Panc1 (cell line): Measurements from ENCODE around the gene GDF2.

Source experiments
- CTCF ChIP-seq: fragments of 450-650 bp; IDR thresholded peaks from 2 replicates; pipeline ENCODE4 v1.5.1; 2017; ENCODE audit warnings: mild to moderate bottlenecking
- POLR2AphosphoS5 ChIP-seq: IDR thresholded peaks from 2 replicates; pipeline ENCODE4 v1.6.1; 2012; ENCODE audit warnings: mild to moderate bottlenecking, low read depth, low read length, moderate library complexity
- REST ChIP-seq, 2 experiments: IDR thresholded peaks; 2 replicates each; pipeline ENCODE4 v1.6.1; 2011 to 2012; ENCODE audit warnings: low read depth in 2 of 2, control low read depth in 1 of 2, low read length in 1 of 2, mild to moderate bottlenecking in 1 of 2, moderate library complexity in 1 of 2; ENCODE audit not compliant: insufficient read depth in 1 of 2
- SIN3A ChIP-seq: IDR thresholded peaks from 2 replicates; pipeline ENCODE4 v1.6.1; 2012; ENCODE audit warnings: low read depth, mild to moderate bottlenecking, low read length, moderate library complexity, borderline replicate concordance; ENCODE audit not compliant: insufficient read depth

GRCh38 chr10:47346581-47347302 is 24.5 kb downstream of the GDF2 start:
- TF ChIP-seq CTCF (no peak), POLR2AphosphoS5 (no peak), SIN3A (no peak), REST (IDR thresholded peaks at IDR 0.05; ENCODE audit: insufficient read depth in 1 of 2, low read depth in 2 of 2, low read length in 1 of 2) (no peak)
